B cell (primary cell): ENCODE data around the gene ZP3.

Experiments
- EZH2 ChIP-seq: IDR thresholded peaks from 2 replicates; pipeline ENCODE4 v1.6.1; 2012; ENCODE audit warnings: borderline replicate concordance, low read depth, mild to moderate bottlenecking, moderate library complexity, low read length; ENCODE audit not compliant: insufficient read depth, poor library complexity, severe bottlenecking
- TF ChIP-seq, protein P1 (sequence below): fragments of 200-600 bp; IDR thresholded peaks from one replicate; pipeline ENCODE4 v1.8.0; 2022; ENCODE audit warnings: antibody characterized with exemption, mild to moderate bottlenecking

DNA sequence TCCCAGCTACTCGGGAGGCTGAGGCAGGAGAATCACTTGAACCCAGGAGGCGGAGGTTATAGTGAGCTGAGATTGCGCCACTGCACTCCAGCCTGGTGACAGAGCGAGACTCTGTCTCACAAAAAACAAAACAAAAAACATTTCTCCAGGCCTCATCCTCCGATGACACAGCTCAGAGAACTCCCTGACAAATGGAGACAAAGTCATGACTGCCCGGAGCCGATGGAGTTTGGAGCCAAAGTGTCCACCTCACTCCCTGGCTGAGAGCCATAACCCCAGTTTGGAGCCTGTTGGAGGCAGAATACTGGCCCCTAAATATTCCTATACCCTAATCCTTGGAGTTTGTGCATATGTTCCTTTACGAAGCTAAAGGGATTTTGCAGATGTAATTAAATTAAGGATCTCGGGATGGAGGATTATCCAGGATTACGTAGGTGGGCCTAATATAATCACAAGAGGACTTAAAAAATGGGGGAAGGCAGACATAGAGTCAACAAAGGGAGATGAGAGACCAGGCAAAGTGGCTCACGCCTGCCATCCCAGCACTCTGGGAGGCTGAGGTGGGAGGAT, 38.0 kb upstream of the ZP3 start:
- TF ChIP-seq, protein P1, sequence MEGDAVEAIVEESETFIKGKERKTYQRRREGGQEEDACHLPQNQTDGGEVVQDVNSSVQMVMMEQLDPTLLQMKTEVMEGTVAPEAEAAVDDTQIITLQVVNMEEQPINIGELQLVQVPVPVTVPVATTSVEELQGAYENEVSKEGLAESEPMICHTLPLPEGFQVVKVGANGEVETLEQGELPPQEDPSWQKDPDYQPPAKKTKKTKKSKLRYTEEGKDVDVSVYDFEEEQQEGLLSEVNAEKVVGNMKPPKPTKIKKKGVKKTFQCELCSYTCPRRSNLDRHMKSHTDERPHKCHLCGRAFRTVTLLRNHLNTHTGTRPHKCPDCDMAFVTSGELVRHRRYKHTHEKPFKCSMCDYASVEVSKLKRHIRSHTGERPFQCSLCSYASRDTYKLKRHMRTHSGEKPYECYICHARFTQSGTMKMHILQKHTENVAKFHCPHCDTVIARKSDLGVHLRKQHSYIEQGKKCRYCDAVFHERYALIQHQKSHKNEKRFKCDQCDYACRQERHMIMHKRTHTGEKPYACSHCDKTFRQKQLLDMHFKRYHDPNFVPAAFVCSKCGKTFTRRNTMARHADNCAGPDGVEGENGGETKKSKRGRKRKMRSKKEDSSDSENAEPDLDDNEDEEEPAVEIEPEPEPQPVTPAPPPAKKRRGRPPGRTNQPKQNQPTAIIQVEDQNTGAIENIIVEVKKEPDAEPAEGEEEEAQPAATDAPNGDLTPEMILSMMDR, result no peak
- no peak for TF ChIP-seq EZH2
